Left ventricle myocardium superior (tissue), 1 donor: ENCODE results near the gene FBLN2. TPM values are rescaled to one million over a fixed set of nuclear protein-coding genes. Genes with fewer than 3 reads are reported as not detected.
A peak's percentile ranks its signal among the peaks of the same experiment; 100 is the strongest.
"Not testable (repeated sequence)": the region's sequence is repeated elsewhere in the genome, so short reads cannot be mapped to it uniquely, and the experiment has no call there.

Source experiments
- ATAC-seq: fragments of 200-7000 bp; cut with Tn5 transposase; one replicate; pipeline ENCODE4 v1.9.1; 2020; ENCODE audit warnings: mild to moderate bottlenecking, moderate library complexity
- DNase-seq: peaks from one replicate; pipeline ENCODE4 v3.0.0-alpha.2; 2020
- intact Hi-C: fragments of 100-400 bp; cut with micrococcal nuclease; formaldehyde crosslinking; loops from one replicate; pipeline ENCODE4 v1.11.0; 2022
- long read RNA-seq: library from polyadenylated mRNA; unstranded; transcript quantifications from one replicate; pipeline ENCODE4 v2.0.0, GENCODE V29; 2021
- total RNA-seq: library from RNA; stranded (reverse); fragmentation: NEBNext Ultra II Directional; extraction: Animal tissue kit (Norgen Biotek cat#: 25700); gene quantifications from one replicate; pipeline ENCODE4 v1.2.1, GENCODE V29; 2021
- donor health status: DM: no; HTN: yes; CAD: no; lungs with severe emphysema.

The FBLN2 gene
- 53.8 TPM for total RNA-seq
- long read RNA-seq, full-length matches to known transcripts = 77 of 178 reads
- long read RNA-seq, partial matches to known transcripts = 84 of 178 reads
- long read RNA-seq, other reads (novel, unspliced or antisense) = 17 of 178 reads

- ATAC-seq = peak; percentile 82
- intact Hi-C loops = no loop called here
- DNase-seq = peak; percentile 82
These were observed at the start of gene FBLN2 for GRCh38 chr3:13548696-13549622. TSS of gene FBLN2 (plus strand) at chr3:13549125. CDS start at chr3:13570356, 21,231 bp downstream.

DNA sequence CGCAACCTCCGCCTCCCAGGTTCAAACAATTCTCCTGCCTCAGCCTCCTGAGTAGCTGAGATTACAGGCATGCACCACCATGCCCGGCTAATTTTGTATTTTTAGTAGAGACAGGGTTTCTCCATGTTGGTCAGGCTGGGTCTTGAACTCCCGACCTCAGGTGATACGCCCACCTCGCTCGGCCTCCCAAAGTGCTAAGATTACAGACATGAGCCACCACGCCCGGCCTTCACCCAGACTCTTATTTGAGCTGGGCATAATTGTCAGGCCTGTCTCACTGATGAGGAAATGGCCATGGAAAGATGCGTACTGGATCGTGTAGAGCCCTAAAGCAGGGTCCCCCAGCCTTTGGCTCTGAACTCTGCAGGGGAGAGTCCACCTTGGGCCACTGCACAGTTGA lies 49.7 kb upstream of the FBLN2 start:
- ATAC-seq, intact Hi-C loops: not testable (repeated sequence)
- peak; percentile 16 for DNase-seq

DNA sequence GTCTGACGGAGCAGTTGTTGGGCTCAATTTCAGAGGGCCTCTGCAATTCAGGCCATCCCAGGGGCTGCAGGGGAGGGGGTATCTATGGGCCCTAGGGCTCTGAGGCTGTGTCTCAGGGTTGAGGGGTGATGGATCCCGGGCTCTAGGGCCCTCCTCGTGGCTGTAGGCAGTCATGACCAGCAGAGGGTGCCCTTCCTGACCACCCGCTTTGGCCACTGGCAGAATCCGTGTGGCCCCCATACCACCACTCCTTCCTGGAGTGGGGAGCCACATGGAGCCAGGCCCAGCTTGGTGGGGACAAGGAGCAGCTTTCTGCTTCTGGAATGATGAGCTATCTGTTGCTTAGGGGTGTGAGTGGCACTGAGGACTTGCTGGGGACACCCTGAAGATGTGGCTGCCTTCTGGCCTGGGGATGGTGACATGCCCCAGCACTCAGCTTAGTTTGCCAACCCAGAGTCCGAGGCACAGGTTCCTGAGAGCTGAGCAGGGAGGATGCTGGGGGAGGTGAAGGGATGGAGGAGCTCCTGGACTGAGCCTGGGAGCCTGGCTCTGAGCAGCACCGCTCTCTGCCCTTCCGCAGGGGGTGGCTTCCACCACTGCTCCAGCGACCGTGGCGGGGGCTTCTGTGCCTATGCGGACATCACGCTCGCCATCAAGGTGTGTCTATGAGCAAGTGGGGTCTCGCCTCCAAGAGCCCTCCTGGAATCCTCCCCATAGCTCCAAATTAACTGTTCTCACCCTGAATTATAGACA lies 48.6 kb upstream of the FBLN2 start:
- DNase-seq (peak; percentile 52), ATAC-seq (peak; percentile 15)
- intact Hi-C loops = no loop called here

- ATAC-seq = no peak
- DNase-seq = no peak
- intact Hi-C loops = no loop called here
These were observed 47.9 kb upstream of the FBLN2 start for GRCh38 chr3:13501056-13501455.

DNA sequence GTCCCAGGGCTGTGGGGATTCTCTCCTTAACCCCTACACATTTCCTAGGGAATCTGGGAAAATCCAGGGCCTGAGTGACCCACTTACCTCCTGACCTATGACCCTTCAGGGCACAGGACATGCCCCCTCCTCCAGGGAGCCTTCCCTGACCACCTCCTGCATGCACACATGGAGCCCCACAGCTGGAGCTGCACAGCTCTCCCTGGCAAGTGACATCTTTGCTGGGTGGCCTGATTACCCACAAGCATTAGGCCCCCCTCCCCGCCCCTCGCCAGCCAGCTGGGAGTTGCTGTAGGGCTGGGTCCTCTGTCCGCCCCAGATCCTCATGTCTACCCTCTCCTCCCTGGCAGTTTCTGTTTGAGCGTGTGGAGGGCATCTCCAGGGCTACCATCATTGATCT lies 47.4 kb upstream of the FBLN2 start:
- DNase-seq = peak; percentile 18
- intact Hi-C loops = no loop called here

GRCh38 chr3:13501958-13502790 lies 46.8 kb upstream of the FBLN2 start:
- ATAC-seq (no peak), DNase-seq (peak; percentile 19)
- intact Hi-C loops = no loop called here

More for the DNA sequence above, 47.4 kb upstream of the FBLN2 start:
- no peak for ATAC-seq

GRCh38 chr3:13502791-13503060 lies 46.2 kb upstream of the FBLN2 start:
- ATAC-seq (no peak), DNase-seq (no peak)
- intact Hi-C loops = no loop called here

DNA sequence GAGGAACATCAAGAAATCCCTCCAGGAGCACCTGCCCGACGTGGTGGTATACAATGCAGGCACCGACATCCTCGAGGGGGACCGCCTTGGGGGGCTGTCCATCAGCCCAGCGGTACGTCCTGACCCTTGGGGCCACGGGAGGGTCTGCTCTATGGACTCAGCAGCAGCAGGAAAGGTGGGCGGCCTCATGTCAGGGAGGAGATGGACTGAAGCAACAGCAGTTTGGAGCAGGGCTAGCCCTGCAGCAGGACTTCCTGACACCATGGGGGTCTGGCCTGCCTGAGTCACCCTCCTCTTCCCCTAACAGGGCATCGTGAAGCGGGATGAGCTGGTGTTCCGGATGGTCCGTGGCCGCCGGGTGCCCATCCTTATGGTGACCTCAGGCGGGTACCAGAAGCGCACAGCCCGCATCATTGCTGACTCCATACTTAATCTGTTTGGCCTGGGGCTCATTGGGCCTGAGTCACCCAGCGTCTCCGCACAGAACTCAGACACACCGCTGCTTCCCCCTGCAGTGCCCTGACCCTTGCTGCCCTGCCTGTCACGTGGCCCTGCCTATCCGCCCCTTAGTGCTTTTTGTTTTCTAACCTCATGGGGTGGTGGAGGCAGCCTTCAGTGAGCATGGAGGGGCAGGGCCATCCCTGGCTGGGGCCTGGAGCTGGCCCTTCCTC lies 44.6 kb upstream of the FBLN2 start:
- ATAC-seq (no peak), DNase-seq (peak; percentile 18)
- intact Hi-C loops = no loop called here

DNA sequence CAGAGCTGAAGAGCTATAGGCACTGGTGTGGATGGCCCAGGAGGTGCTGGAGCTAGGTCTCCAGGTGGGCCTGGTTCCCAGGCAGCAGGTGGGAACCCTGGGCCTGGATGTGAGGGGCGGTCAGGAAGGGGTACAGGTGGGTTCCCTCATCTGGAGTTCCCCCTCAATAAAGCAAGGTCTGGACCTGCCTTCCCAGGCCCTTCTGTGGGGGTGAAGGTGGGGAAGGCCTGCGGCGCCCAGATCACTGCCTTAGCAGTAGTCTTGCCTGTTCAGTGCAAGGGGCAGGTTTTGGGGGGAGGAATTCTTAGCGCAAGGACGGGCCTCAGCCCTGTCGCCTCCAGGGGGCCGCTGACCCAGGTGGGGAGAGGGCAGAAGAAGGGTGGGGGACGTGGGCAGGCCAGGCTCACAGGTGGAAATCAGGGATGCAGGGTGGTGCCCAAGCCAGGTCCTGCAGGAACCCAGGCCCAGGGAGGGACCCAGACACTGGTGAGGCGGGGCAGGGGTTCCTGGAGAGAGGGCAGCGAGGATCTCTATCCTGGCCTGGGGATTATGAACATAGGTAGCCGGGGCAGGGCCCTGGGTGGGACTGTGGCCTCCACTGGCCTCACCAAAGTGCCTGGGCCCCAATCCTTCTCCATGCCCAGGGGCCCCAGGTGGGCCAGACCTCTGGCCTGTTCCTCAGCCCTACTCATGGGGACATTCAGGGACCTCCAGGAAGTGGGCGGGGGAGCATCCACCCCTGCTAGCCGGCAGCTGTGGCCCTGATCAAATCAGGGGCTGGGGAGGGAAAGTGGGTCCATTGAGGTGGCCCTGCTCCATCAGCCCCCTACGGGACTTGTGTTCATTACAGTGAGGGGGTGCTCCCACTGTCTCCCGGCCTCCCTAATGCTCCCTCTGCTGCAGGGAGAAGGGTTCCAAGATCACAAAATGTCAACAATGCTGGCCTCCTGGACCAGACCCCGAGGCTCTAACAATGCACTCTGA lies 43.5 kb upstream of the FBLN2 start:
- no peak for ATAC-seq
- DNase-seq = peak; percentile 18
- intact Hi-C loops = no loop called here

DNA sequence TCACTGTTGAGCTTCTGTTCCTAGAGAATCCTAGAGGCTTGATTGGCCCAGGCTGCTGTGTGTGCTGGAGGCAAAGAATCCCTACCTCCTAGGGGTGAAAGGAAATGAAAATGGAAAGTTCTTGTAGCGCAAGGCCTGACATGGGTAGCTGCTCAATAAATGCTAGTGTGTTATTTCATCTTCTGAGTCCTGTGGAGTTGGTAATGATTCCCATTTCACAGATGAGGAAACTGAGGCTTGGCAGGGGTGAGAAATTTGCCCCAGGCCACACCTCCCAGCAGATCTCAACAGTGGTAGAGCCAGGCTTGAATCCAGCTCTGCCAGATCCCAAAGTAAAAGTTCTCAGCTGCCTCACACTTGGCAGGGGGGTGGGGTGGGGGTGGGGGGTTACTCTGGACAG lies 42.7 kb upstream of the FBLN2 start:
- DNase-seq (no peak), ATAC-seq (no peak)
- intact Hi-C loops = no loop called here

DNA sequence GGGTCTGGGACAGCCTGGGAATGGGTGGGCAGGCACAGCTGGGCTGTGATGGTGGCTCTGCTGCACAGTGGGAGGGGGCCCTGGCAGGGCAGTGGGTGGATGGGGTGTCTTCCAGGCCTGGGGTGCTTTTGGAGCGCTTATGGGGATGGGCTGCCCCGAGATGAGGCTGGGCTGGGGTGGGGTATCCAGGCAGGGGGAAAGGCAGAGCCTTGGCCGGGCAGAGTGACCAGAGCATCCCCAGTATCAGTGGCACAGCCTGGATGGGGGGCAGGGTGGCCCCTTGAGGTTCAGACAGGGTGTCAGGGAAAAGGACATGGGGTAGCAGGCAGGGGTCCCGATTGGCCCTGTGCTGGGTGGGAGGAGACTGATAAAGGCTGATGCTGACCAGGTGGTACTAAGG lies 42.2 kb upstream of the FBLN2 start:
- DNase-seq (peak; percentile 16), ATAC-seq (no peak)
- intact Hi-C loops = no loop called here

DNA sequence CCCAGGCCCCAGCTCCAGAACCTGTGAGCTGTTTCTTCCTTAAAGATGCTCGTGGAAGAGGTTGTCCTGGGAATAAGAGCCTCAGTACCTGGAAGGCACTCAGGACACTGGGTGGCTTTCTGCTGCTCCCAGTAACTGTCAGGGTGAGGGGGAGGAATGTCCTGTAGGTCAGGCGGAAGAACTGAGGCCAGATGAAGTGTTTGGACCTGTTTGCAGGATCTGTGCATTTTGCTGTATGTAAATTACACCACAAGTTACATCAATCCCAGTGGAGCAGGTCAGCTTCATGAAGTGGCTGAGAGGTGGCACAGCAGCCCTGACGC lies 41.7 kb upstream of the FBLN2 start:
- intact Hi-C loops = no loop called here
- no peak for DNase-seq
- no peak for ATAC-seq

DNA sequence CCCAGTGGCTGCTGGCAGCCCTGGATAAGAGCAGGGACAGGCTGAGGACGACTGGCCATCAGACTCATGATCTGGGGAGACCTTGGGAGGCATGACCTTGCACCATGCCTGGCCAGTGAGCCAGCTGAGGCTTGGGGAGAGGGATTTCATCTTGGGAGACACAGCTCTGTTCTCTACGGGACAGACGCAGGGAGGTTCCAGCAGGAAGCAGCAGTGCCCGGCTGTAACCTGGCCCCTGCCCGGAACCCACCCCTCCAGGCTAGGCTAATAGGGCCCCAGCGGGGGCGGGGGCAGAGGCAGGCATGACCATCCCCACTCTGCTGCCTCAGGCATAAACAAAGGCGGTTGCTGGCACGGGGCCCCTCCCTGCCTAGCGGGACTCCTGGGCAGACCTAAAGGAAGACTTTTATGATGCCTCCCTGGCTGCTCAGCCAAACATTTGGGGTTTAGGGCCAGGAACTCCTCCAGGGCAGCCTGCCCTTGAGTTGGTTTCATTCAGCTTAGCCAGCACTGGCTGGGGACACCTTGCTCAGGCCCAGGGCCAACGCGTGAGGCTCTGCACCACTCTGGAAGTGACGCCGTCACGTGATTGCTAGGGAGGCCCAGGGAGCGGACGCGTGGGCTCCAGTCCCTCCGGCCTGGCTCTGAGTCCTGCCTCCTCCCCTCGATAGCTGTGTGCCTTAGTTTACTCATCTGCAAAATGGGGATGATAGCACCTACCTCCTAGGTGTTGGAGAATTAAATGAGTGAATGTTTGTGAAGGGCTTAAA lies 41.2 kb upstream of the FBLN2 start:
- intact Hi-C loops = no loop called here
- DNase-seq (peak; percentile 55), ATAC-seq (peak; percentile 39)

GRCh38 chr3:13508496-13508895 lies 40.4 kb upstream of the FBLN2 start:
- peak; percentile 23 for DNase-seq
- intact Hi-C loops = no loop called here
- no peak for ATAC-seq

- DNase-seq (peak; percentile 22), ATAC-seq (no peak)
- intact Hi-C loops = no loop called here
These were observed 39.7 kb upstream of the FBLN2 start for GRCh38 chr3:13509059-13509815.

GRCh38 chr3:13509816-13510192 lies 39.1 kb upstream of the FBLN2 start:
- peak; percentile 6 for DNase-seq
- intact Hi-C loops = no loop called here
- ATAC-seq = no peak

- DNase-seq = peak; percentile 6
- ATAC-seq = no peak
- intact Hi-C loops = no loop called here
These were observed 36.5 kb upstream of the FBLN2 start for GRCh38 chr3:13512451-13512850.
